Brain microvascular endothelial cell (primary cell): ENCODE data around the gene C18orf32.

Source experiments
- DNase-seq: peaks from one replicate; pipeline ENCODE4 v3.0.0-alpha.2; 2020
- H3K27ac ChIP-seq: fragments of 250-450 bp; sonication (Bioruptor Pico); 2 replicates; pipeline ENCODE4 v1.5.1; 2020; ENCODE audit warnings: mild to moderate bottlenecking, moderate library complexity
- H3K27me3 ChIP-seq: fragments of 250-450 bp; sonication (Bioruptor Pico); replicated peaks from 2 replicates; pipeline ENCODE4 v1.5.1; 2020; ENCODE audit warnings: mild to moderate bottlenecking
- H3K36me3 ChIP-seq: fragments of 250-450 bp; sonication (Bioruptor Pico); replicated peaks from 2 replicates; pipeline ENCODE4 v1.5.1; 2020; ENCODE audit warnings: mild to moderate bottlenecking
- H3K4me3 ChIP-seq: 2 replicates; pipeline ENCODE4 v1.5.1; 2011; ENCODE audit warnings: low read depth, mild to moderate bottlenecking, control low read depth, low read length, moderate library complexity
- in situ Hi-C: cut with HindIII; loops from 2 replicates; pipeline ENCODE4 v1.10.0; 2017; ENCODE audit warnings: low sequenced_read_pairs, low pct_ligation_motif_present
- TF ChIP-seq, protein P1 (sequence below): IDR thresholded peaks from 2 replicates; pipeline ENCODE4 v1.5.1; 2011; ENCODE audit warnings: low read depth, mild to moderate bottlenecking, moderate library complexity, low read length, control low read depth, inconsistent platforms; ENCODE audit errors: missing control alignments

C18orf32 gene

DNA sequence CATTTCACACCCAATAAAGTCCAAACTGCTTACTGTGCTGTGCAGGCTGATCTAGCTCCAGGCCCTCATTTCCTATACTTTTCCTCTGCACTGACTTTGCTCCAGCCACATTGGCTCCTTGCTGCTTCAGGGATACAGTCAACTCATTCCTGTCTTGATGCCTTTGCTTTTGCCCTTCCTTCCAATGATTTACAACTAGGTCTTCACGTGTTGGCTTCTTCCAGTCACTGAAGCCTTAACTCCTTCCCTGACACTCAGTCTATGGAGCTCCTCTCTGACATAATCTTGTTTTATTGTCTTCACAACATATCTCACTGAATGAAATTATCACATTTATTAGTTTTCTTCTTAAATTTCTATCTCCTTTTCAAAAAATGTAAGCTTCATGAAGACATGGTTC, 16.9 kb upstream of the C18orf32 start:
- no peaks in the 10 kb centered on the region for H3K27me3 ChIP-seq
- DNase-seq: no peak
- TF ChIP-seq, protein P1, sequence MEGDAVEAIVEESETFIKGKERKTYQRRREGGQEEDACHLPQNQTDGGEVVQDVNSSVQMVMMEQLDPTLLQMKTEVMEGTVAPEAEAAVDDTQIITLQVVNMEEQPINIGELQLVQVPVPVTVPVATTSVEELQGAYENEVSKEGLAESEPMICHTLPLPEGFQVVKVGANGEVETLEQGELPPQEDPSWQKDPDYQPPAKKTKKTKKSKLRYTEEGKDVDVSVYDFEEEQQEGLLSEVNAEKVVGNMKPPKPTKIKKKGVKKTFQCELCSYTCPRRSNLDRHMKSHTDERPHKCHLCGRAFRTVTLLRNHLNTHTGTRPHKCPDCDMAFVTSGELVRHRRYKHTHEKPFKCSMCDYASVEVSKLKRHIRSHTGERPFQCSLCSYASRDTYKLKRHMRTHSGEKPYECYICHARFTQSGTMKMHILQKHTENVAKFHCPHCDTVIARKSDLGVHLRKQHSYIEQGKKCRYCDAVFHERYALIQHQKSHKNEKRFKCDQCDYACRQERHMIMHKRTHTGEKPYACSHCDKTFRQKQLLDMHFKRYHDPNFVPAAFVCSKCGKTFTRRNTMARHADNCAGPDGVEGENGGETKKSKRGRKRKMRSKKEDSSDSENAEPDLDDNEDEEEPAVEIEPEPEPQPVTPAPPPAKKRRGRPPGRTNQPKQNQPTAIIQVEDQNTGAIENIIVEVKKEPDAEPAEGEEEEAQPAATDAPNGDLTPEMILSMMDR: no peak

DNA sequence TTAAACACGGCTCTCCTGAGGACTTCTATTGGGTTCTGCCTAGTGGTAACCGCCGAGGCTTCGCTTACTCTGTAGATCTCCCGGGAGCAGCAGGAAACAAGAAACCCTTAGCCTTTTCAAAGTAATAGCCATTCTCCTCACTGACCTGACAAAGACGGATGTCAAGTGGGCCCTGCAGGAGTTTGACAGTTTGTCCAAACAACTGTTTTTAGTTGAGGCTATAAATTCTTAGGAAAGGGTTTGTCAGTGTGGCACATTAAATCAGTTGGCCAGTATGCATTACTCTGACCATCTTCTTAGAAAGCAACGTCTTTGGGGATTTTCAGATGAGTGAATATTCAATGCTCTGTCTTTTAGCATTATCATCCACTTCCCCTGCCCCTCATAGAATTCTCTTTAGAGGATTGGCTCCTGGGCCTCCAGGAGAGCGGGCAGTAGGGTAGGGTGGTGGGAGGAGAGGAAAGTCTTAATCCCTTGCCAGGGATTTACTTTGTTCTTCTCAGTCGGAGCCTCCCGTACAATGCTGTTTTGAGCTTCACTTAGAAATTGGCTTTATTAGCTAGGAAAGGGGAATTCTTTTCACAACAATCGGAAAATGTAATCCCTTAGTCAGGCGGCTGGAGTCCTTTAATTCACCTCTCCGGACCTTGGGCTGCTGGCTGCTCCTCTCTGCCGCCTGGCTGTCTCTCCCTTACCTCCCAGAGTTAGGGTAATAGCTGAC, 13.3 kb upstream of the C18orf32 start:
- Histone ChIP-seq H3K36me3 (no peaks in the 10 kb centered on the region), H3K27ac (no peak overlapping the region), H3K4me3 (no peak overlapping the region), H3K27me3 (no peaks in the 10 kb centered on the region)
- in situ Hi-C loops: no loop called here
- TF ChIP-seq, protein P1: no peak
- no peak for DNase-seq

More for the DNA sequence above, 16.9 kb upstream of the C18orf32 start:
- in situ Hi-C loops: no loop called here
- no peaks in the 10 kb centered on the region for H3K36me3 ChIP-seq
- no peak overlapping the region for H3K27ac ChIP-seq
- no peak overlapping the region for H3K4me3 ChIP-seq

DNA sequence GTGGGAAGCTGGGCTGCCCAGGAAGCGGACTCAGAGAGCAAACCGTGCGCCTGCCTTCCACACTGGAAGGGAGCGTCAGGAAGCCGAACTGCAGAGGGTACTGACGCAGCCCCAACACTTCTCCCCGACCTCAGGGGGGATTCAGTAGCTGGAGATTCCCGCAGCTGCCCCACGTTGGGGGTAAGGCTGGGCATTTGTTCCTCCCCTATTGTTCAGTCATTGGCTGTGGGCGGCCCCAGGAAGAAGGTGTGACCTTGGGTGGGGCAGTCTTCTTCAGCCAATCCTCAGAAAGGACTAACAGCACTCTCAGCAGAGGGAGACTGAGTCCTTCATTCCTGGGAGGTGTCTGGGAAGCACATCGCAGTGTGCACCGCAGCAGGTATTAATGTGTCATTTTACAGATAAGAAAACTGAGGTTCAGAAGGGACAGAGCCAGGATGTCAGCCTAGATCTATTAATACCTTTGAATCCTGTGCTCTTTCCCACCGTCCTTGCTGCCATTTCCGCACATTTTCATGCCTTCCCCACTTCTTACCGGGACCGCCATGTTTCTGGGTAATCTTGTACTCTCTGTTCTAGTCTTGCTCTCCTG, 12.1 kb upstream of the C18orf32 start:
- no peak for DNase-seq
- H3K36me3 ChIP-seq: no peaks in the 10 kb centered on the region
- TF ChIP-seq, protein P1: no peak
- no peak overlapping the region for H3K27ac ChIP-seq
- H3K4me3 ChIP-seq: no peak overlapping the region
- H3K27me3 ChIP-seq: no peaks in the 10 kb centered on the region
- in situ Hi-C loops: no loop called here

DNA sequence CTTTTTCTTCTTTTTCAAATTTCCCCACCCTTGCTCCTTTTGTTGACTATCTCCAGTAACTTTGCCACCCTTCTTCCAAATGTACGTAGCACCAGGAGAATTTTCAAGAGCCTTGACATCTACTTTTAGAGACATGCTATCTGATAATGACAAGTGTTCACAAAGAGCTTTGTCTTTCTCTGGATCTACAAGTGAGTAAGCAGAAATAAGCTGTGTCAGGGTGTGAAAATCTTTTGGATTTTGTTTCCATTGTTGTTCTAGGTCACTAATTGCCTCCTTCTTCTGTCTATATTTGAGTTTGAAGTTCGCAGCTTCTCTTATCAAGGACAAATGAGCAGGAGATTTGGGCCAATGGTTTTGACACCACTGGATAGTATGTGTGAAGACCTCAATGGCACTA, 8.4 kb upstream of the C18orf32 start:
- Histone ChIP-seq H3K27me3 (no peaks in the 10 kb centered on the region), H3K27ac (no peak overlapping the region), H3K4me3 (no peak overlapping the region), H3K36me3 (peaks cover 13% of the 10 kb centered on the region)
- no peak for DNase-seq
- in situ Hi-C loops: no loop called here
- TF ChIP-seq, protein P1: no peak

DNA sequence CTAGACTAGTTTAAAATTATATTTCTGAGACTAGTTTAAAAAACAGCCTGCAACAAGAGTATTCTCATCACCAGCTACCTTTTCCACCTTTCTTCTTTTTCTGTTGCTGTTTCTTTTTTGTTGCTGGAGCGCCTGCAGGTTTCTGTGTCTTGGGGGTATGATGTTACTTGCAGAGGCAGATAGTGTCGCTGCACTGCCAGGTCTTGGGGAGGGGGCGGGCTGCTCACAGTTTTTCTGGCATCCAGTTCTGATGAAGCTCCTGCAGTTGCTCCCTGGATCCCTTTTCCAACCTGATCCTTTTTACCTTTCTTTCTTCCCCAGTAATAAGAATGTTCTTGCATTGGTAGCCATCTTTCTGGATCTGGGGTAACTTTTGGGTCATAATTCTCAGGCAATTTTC, 8.0 kb upstream of the C18orf32 start:
- TF ChIP-seq, protein P1: no peak
- in situ Hi-C loops: no loop called here
- Histone ChIP-seq H3K36me3 (peaks cover 17% of the 10 kb centered on the region), H3K27me3 (no peaks in the 10 kb centered on the region), H3K4me3 (no peak overlapping the region), H3K27ac (no peak overlapping the region)
- no peak for DNase-seq
